HepG2 (cell line): ENCODE results near the gene CDA. TPM values are rescaled to one million over a fixed set of nuclear protein-coding genes. Genes with fewer than 3 reads are reported as not detected.
A peak's percentile ranks its signal among the peaks of the same experiment; 100 is the strongest.

Source experiments
- AFF4 ChIP-seq: sonication (generic); formaldehyde crosslinking; IDR thresholded peaks from 2 replicates; pipeline ENCODE4 v1.4.0; 2020; ENCODE audit warnings: missing genetic modification reagents
- CEBPB ChIP-seq: IDR thresholded peaks from 2 replicates; pipeline ENCODE4 v1.6.1; 2011; ENCODE audit warnings: low read depth, low read length, improper control_type of control experiment, borderline replicate concordance
- EEA1 ChIP-seq: sonication (generic); formaldehyde crosslinking; IDR thresholded peaks from 2 replicates; pipeline ENCODE4 v1.5.1; 2020; ENCODE audit warnings: mild to moderate bottlenecking, missing genetic modification reagents, borderline replicate concordance
- EED ChIP-seq: sonication (generic); formaldehyde crosslinking; IDR thresholded peaks from 2 replicates; pipeline ENCODE4 v1.5.0; 2020; ENCODE audit warnings: mild to moderate bottlenecking, missing genetic modification reagents
- LRRFIP1 ChIP-seq: sonication (generic); formaldehyde crosslinking; conservative IDR thresholded peaks from 2 replicates; pipeline ENCODE4 v1.4.0; 2020; ENCODE audit warnings: missing genetic modification reagents
- MXD3 ChIP-seq: IDR thresholded peaks from 2 replicates; pipeline ENCODE4 v1.6.1; 2016; ENCODE audit warnings: mild to moderate bottlenecking, missing biosample characterization, missing genetic modification reagents
- PAXIP1 ChIP-seq: sonication (generic); formaldehyde crosslinking; conservative IDR thresholded peaks from 2 replicates; pipeline ENCODE4 v1.4.0; 2020; ENCODE audit warnings: mild to moderate bottlenecking, missing genetic modification reagents, moderate library complexity
- RAD21 ChIP-seq: fragments of 450-650 bp; formaldehyde crosslinking; IDR thresholded peaks from 2 replicates; pipeline ENCODE4 v1.5.0; 2020; ENCODE audit warnings: mild to moderate bottlenecking
- RAD51 ChIP-seq: fragments of 450-650 bp; IDR thresholded peaks from 2 replicates; pipeline ENCODE4 v1.6.1; 2016; ENCODE audit warnings: borderline replicate concordance
- SIN3B ChIP-seq: fragments of 150-350 bp; IDR thresholded peaks from 2 replicates; pipeline ENCODE4 v1.6.1; 2014; ENCODE audit warnings: low read length
- SNRNP70 ChIP-seq: fragments of 200-400 bp; formaldehyde crosslinking; IDR thresholded peaks from 2 replicates; pipeline ENCODE4 v1.6.1; 2017; ENCODE audit warnings: mild to moderate bottlenecking, low read depth, low read length, moderate library complexity
- ZFYVE20 ChIP-seq: sonication (generic); formaldehyde crosslinking; IDR thresholded peaks from 2 replicates; pipeline ENCODE4 v1.8.0; 2023; ENCODE audit warnings: low read depth, mild to moderate bottlenecking, moderate library complexity, missing genetic modification reagents, borderline replicate concordance
- ZKSCAN8 ChIP-seq: IDR thresholded peaks from 2 replicates; pipeline ENCODE4 v1.6.1; 2016; ENCODE audit warnings: borderline replicate concordance, missing genetic modification reagents, missing compliant biosample characterization
- ZMYM4 ChIP-seq: sonication (generic); formaldehyde crosslinking; IDR thresholded peaks from 2 replicates; pipeline ENCODE4 v1.8.1; 2023; ENCODE audit warnings: mild to moderate bottlenecking, missing genetic modification reagents
- ZNF431 ChIP-seq: sonication (generic); formaldehyde crosslinking; IDR thresholded peaks from 2 replicates; pipeline ENCODE4 v1.9.0; 2022; ENCODE audit warnings: missing genetic modification reagents, low read depth, mild to moderate bottlenecking, borderline replicate concordance
- ZNF562 ChIP-seq: sonication (generic); formaldehyde crosslinking; IDR thresholded peaks from 2 replicates; pipeline ENCODE4 v1.8.0; 2022; ENCODE audit warnings: missing genetic modification reagents, borderline replicate concordance
- ZNF572 ChIP-seq: sonication (generic); formaldehyde crosslinking; IDR thresholded peaks from 2 replicates; pipeline ENCODE4 v1.5.1; 2020; ENCODE audit warnings: mild to moderate bottlenecking, missing genetic modification reagents
- polyA plus RNA-seq, 8 experiments: library from polyadenylated mRNA; depleted of rRNA in 3 of 8; stranded (reverse) in 7 of 8; unstranded in 1 of 8; fragments of >200 nt; fragmentation: Illumina TruSeq in 4 of 8; extraction: Trizol in 4 of 8; gene quantifications; 2 replicates each; pipeline versions ENCODE4 v1.2.1 to v1.2.3, GENCODE V29; 2011 to 2016; ENCODE audit warnings: low read depth in 4 of 8, missing spikeins in 1 of 8, mixed read lengths in 1 of 8; ENCODE audit not compliant: insufficient read depth in 1 of 8
- total RNA-seq, 5 experiments: library from RNA; depleted of rRNA; stranded (reverse); fragments of >200 nt; fragmentation: Illumina TruSeq; extraction: Trizol; gene quantifications; 2 replicates each; pipeline ENCODE4 v1.2.3, GENCODE V29; 2016; ENCODE audit warnings: low read depth in 1 of 5

CDA gene
- total and polyA plus RNA-seq, 2 of the 13 experiments (the other 11 are each of a cell fraction or from before 2014, with no cell fraction given): 0.66 to 2.1 TPM

- TF ChIP-seq PAXIP1 (CRISPR knock-in tag) (peak; percentile 79), LRRFIP1 (no peak), CEBPB (no peak), ZNF431 (CRISPR knock-in tag) (no peak), ZKSCAN8 (no peak), RAD51 (no peak), AFF4 (CRISPR knock-in tag) (no peak), SIN3B (no peak), EEA1 (CRISPR knock-in tag) (no peak), SNRNP70 (no peak), EED (CRISPR knock-in tag) (no peak), MXD3 (CRISPR knock-in tag) (no peak), ZNF572 (CRISPR knock-in tag) (no peak; the same call in 1 of the 2 replicates), ZMYM4 (CRISPR knock-in tag) (peak; percentile 61; the same call in 1 of the 2 replicates), RAD21 (CRISPR knock-in tag) (no peak), ZNF562 (CRISPR knock-in tag) (no peak), ZFYVE20 (CRISPR knock-in tag) (no peak)
Observed at GRCh38 chr1:20551945-20552727, 36.8 kb upstream of the CDA start, which contains the start of gene FAM43B (continued).
